Panc1 (cell line): ENCODE results near the gene LGI2. TPM values are rescaled to one million over a fixed set of nuclear protein-coding genes. Genes with fewer than 3 reads are reported as not detected.

ENCODE experiments used
- ATAC-seq: fragments of 200-7000 bp; cut with Tn5 transposase; 2 replicates; pipeline ENCODE4 v1.9.1; 2020; ENCODE audit warnings: mild to moderate bottlenecking, moderate library complexity
- BruUV-seq: library from RNA; stranded (reverse); fragments of 400-500 nt; replicated peaks from 2 replicates; lab custom pipeline; 2021; lab: Mats Ljungman, UMichigan
- CTCF ChIA-PET: fragments of 300-600 bp; sonication (Branson Sonifier 250); formaldehyde crosslinking; loops from one replicate; lab custom pipeline; 2022; ENCODE audit warnings: antibody characterized with exemption; lab: Charles Lee
- POLR2A ChIA-PET: fragments of 300-600 bp; sonication (Branson Sonifier 250); formaldehyde crosslinking; loops from one replicate; lab custom pipeline; 2022; ENCODE audit warnings: antibody characterized with exemption; lab: Charles Lee
- DNase-seq: peaks from one replicate; pipeline ENCODE4 v3.0.0-alpha.2; 2010; ENCODE audit warnings: low read depth, low spot score
- H3K27ac ChIP-seq: 2 replicates; pipeline ENCODE4 v1.5.1; 2011; ENCODE audit warnings: mild to moderate bottlenecking, low read length, inconsistent platforms
- H3K27me3 ChIP-seq: fragments of 200-500 bp; sonication (Bioruptor generic); 2 replicates; pipeline ENCODE4 v1.6.0; 2014; ENCODE audit warnings: low read length, inconsistent platforms; ENCODE audit not compliant: control insufficient read depth, insufficient read depth
- H3K36me3 ChIP-seq: fragments of 200-500 bp; sonication (Bioruptor generic); 2 replicates; pipeline ENCODE4 v1.5.1; 2014; ENCODE audit warnings: inconsistent platforms, mild to moderate bottlenecking, low read length, moderate library complexity; ENCODE audit not compliant: control insufficient read depth, insufficient read depth
- H3K4me1 ChIP-seq: 2 replicates; pipeline ENCODE4 v1.5.1; 2011; ENCODE audit warnings: inconsistent platforms, mild to moderate bottlenecking, low read length, moderate library complexity; ENCODE audit not compliant: control insufficient read depth, insufficient read depth
- H3K4me3 ChIP-seq, 2 experiments: 2 replicates each; pipeline ENCODE4 v1.5.1; 2011 to 2012; ENCODE audit warnings: low read depth in 2 of 2, low read length in 2 of 2, mild to moderate bottlenecking in 2 of 2, inconsistent platforms in 1 of 2, moderate library complexity in 1 of 2
- H3K9me3 ChIP-seq: fragments of 200-500 bp; sonication (Bioruptor generic); 2 replicates; pipeline ENCODE4 v1.5.1; 2014; ENCODE audit warnings: low read depth, mild to moderate bottlenecking, inconsistent platforms, low read length, moderate library complexity; ENCODE audit not compliant: control insufficient read depth, insufficient read depth
- POLR2AphosphoS5 ChIP-seq: IDR thresholded peaks from 2 replicates; pipeline ENCODE4 v1.6.1; 2012; ENCODE audit warnings: mild to moderate bottlenecking, low read depth, low read length, moderate library complexity
- SIN3A ChIP-seq: IDR thresholded peaks from 2 replicates; pipeline ENCODE4 v1.6.1; 2012; ENCODE audit warnings: low read depth, mild to moderate bottlenecking, low read length, moderate library complexity, borderline replicate concordance; ENCODE audit not compliant: insufficient read depth
- TCF7L2 ChIP-seq: IDR thresholded peaks from 2 replicates; pipeline ENCODE4 v1.6.1; 2011; ENCODE audit warnings: mild to moderate bottlenecking, low read depth, low read length, inconsistent platforms
- in situ Hi-C: cut with HindIII; loops from 2 replicates; pipeline ENCODE4 v1.10.0; 2016; ENCODE audit warnings: low sequenced_read_pairs, low pct_unique_long_range_greater_than_20kb
- intact Hi-C: fragments of 100-400 bp; cut with micrococcal nuclease; formaldehyde crosslinking; loops from one replicate; pipeline ENCODE4 v1.10.0; 2022; ENCODE audit not compliant: unreplicated experiment
- total RNA-seq: library from RNA; stranded (reverse); gene quantifications from one replicate; pipeline ENCODE4 v1.2.1, GENCODE V29; 2021; ENCODE audit not compliant: unreplicated experiment
- TF ChIP-seq, protein P1 (sequence below), 2 experiments: IDR thresholded peaks; 2 replicates each; pipeline ENCODE4 v1.6.1; 2011 to 2012; ENCODE audit warnings: low read depth in 2 of 2, control low read depth in 1 of 2, low read length in 1 of 2, mild to moderate bottlenecking in 1 of 2, moderate library complexity in 1 of 2; ENCODE audit not compliant: insufficient read depth in 1 of 2
- TF ChIP-seq, protein P2 (sequence below): fragments of 450-650 bp; IDR thresholded peaks from 2 replicates; pipeline ENCODE4 v1.5.1; 2017; ENCODE audit warnings: mild to moderate bottlenecking

LGI2 gene
- total RNA-seq, 1 experiment from 2014 or later: not detected

DNA sequence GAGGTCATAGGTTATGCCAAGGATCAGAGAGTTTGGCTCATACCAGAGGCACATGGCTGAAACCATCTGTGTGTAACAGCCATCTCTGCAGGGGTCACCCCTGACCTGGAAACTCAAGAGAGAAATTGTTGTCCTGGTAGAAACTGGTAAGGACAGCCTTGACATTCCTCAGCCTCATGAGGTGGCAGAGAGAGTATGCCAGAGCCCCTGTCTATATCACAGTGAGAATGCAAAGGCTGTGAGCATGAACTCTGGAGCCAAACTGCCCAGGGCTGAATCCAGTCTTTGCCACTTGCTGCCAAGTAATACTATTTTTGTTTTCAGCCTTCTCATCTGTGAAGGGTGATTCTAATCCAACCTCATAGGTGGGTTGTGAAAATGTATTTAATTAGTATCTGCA is 80.8 kb downstream of the LGI2 start:
- Histone ChIP-seq H3K4me3 (no peak overlapping the region), H3K4me1 (no peaks in the 10 kb centered on the region), H3K36me3 (no peaks in the 10 kb centered on the region), H3K27me3 (no peaks in the 10 kb centered on the region), H3K27ac (no peak overlapping the region), H3K9me3 (no peaks in the 10 kb centered on the region)
- CTCF ChIA-PET: no interaction called here
- TF ChIP-seq, protein P1, sequence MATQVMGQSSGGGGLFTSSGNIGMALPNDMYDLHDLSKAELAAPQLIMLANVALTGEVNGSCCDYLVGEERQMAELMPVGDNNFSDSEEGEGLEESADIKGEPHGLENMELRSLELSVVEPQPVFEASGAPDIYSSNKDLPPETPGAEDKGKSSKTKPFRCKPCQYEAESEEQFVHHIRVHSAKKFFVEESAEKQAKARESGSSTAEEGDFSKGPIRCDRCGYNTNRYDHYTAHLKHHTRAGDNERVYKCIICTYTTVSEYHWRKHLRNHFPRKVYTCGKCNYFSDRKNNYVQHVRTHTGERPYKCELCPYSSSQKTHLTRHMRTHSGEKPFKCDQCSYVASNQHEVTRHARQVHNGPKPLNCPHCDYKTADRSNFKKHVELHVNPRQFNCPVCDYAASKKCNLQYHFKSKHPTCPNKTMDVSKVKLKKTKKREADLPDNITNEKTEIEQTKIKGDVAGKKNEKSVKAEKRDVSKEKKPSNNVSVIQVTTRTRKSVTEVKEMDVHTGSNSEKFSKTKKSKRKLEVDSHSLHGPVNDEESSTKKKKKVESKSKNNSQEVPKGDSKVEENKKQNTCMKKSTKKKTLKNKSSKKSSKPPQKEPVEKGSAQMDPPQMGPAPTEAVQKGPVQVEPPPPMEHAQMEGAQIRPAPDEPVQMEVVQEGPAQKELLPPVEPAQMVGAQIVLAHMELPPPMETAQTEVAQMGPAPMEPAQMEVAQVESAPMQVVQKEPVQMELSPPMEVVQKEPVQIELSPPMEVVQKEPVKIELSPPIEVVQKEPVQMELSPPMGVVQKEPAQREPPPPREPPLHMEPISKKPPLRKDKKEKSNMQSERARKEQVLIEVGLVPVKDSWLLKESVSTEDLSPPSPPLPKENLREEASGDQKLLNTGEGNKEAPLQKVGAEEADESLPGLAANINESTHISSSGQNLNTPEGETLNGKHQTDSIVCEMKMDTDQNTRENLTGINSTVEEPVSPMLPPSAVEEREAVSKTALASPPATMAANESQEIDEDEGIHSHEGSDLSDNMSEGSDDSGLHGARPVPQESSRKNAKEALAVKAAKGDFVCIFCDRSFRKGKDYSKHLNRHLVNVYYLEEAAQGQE (IDR thresholded peaks at IDR 0.05; ENCODE audit: insufficient read depth in 1 of 2, low read depth in 2 of 2, low read length in 1 of 2): no peak
- TF ChIP-seq TCF7L2 (no peak), POLR2AphosphoS5 (no peak), SIN3A (no peak)
- TF ChIP-seq, protein P2, sequence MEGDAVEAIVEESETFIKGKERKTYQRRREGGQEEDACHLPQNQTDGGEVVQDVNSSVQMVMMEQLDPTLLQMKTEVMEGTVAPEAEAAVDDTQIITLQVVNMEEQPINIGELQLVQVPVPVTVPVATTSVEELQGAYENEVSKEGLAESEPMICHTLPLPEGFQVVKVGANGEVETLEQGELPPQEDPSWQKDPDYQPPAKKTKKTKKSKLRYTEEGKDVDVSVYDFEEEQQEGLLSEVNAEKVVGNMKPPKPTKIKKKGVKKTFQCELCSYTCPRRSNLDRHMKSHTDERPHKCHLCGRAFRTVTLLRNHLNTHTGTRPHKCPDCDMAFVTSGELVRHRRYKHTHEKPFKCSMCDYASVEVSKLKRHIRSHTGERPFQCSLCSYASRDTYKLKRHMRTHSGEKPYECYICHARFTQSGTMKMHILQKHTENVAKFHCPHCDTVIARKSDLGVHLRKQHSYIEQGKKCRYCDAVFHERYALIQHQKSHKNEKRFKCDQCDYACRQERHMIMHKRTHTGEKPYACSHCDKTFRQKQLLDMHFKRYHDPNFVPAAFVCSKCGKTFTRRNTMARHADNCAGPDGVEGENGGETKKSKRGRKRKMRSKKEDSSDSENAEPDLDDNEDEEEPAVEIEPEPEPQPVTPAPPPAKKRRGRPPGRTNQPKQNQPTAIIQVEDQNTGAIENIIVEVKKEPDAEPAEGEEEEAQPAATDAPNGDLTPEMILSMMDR: no peak
- POLR2A ChIA-PET: no interaction called here
- no peak for ATAC-seq
- DNase-seq: no peak
- in situ Hi-C loops (no loop called here), intact Hi-C loops (no loop called here)
- no TSS peak for BruUV-seq

Other genes starting within 250 kb of the LGI2 start
- gene SOD3, start 235.4 kb downstream of the LGI2 start, total RNA-seq: 1.0 TPM
- 3.6 TPM for gene CCDC149, start 117.9 kb downstream of the LGI2 start, total RNA-seq
- 4.0 TPM for gene SEPSECS, start 129.5 kb upstream of the LGI2 start, total RNA-seq
- gene PI4K2B, start 203.1 kb upstream of the LGI2 start, total RNA-seq: 9.6 TPM